Kidney (tissue), 14 donors: ENCODE measurements around the gene CD83. TPM values are rescaled to one million over a fixed set of nuclear protein-coding genes. Genes with fewer than 3 reads are reported as not detected.

Experiments used
- DNase-seq, 5 donors: peaks; one replicate each; pipeline ENCODE4 v3.0.0-alpha.2; 2013 to 2020
- FAIRE-seq: peaks from 2 replicates; lab custom pipeline; 2012; peaks lifted over from hg19 to GRCh38; lab: Jason Lieb, UNC
- H3K27ac ChIP-seq, 2 donors: one replicate each; pipeline ENCODE4 v1.7.0; 2013; ENCODE audit warnings: low read depth in 2 of 2, low read length in 2 of 2, inconsistent platforms in 1 of 2
- H3K27me3 ChIP-seq: one replicate; pipeline ENCODE4 v1.7.1; 2013; ENCODE audit warnings: low read length, inconsistent platforms; ENCODE audit not compliant: control insufficient read depth, insufficient read depth
- H3K36me3 ChIP-seq, 3 donors: one replicate each; pipeline versions ENCODE4 v1.7.0 to v1.7.1; 2013; ENCODE audit warnings: low read length in 3 of 3, control low read depth in 1 of 3, inconsistent platforms in 1 of 3; ENCODE audit not compliant: insufficient read depth in 3 of 3, control insufficient read depth in 2 of 3
- H3K4me1 ChIP-seq, 3 donors: one replicate each; pipeline versions ENCODE4 v1.7.0 to v1.7.1; 2013; ENCODE audit warnings: low read length in 3 of 3, inconsistent platforms in 1 of 3, low read depth in 1 of 3; ENCODE audit not compliant: control insufficient read depth in 2 of 3, insufficient read depth in 2 of 3
- H3K4me3 ChIP-seq, 3 donors: one replicate each; pipeline versions ENCODE4 v1.7.0 to v1.8.1; 2013; ENCODE audit warnings: low read length in 3 of 3, control low read depth in 1 of 3, inconsistent platforms in 1 of 3
- H3K9ac ChIP-seq, 3 donors: one replicate each; pipeline versions ENCODE4 v1.7.0 to v1.7.1; 2013; ENCODE audit warnings: low read length in 3 of 3, control low read depth in 1 of 3, inconsistent platforms in 1 of 3
- H3K9me3 ChIP-seq, 3 donors: one replicate each; pipeline versions ENCODE4 v1.7.0 to v1.7.1; 2013; ENCODE audit warnings: low read length in 3 of 3, control low read depth in 1 of 3, inconsistent platforms in 1 of 3; ENCODE audit not compliant: control insufficient read depth in 2 of 3, insufficient read depth in 1 of 3
- CTCF ChIP-seq: IDR thresholded peaks from 3 replicates; pipeline ENCODE4 v1.5.1; 2012; ENCODE audit warnings: mild to moderate bottlenecking, moderate library complexity, borderline replicate concordance; ENCODE audit not compliant: insufficient read depth; ENCODE audit errors: extremely low read depth
- intact Hi-C: fragments of 100-400 bp; cut with DNase I; formaldehyde crosslinking; loops from one replicate; pipeline ENCODE4 v1.11.1; 2022
- polyA plus RNA-seq: library from polyadenylated mRNA; stranded (reverse); fragments of 350-450 nt; fragmentation: Illumina TruSeq; extraction: RNeasy Lipid Tissue Mini Kit (QIAGEN cat#74804); gene quantifications from one replicate; pipeline ENCODE4 v1.2.3, GENCODE V29; 2014; ENCODE audit warnings: low read depth, low replicate concordance; ENCODE audit not compliant: insufficient read depth
- total RNA-seq: library from RNA; stranded (reverse); fragmentation: NEBNext Ultra II Directional; extraction: Animal tissue kit (Norgen Biotek cat#: 25700); gene quantifications from one replicate; pipeline ENCODE4 v1.2.1, GENCODE V29; 2021
- donor health status: control.
- donor health status: control.
- donor health status: control.
- donor health status: control.
- donor health status: control.
- donor health status: DM: yes; HTN: yes; CAD: no.
- donor health status: Normal renal cell carcinoma (clear cell type).

CD83 gene
- total and polyA plus RNA-seq, 2 donors from 2014 or later: 4.0 to 15.4 TPM

- DNase-seq (peak in 4 of 5 donors; percentile 78 to 92 (median 84)), FAIRE-seq (no peak)
- no peaks in the 10 kb centered on the region for H3K36me3 ChIP-seq
- intact Hi-C loops: no loop called here
- peak overlapping the region in 1 of 2 donors; percentile 58 for H3K27ac ChIP-seq
- TF ChIP-seq CTCF: peak; percentile 76
- H3K9ac ChIP-seq: peak overlapping the region in 1 of 3 donors; percentile 29
- H3K4me3 ChIP-seq: no peak overlapping the region
- no peaks in the 10 kb centered on the region for H3K9me3 ChIP-seq
- peaks cover 3 to 23% (median 7%) of the 10 kb centered on the region in 3 donors for H3K4me1 ChIP-seq
- H3K27me3 ChIP-seq: no peaks in the 10 kb centered on the region
Observed at GRCh38 chr6:14129575-14129974, 12.0 kb downstream of the CD83 start.

GRCh38 chr6:14130435-14131075 is 13.0 kb downstream of the CD83 start:
- Histone ChIP-seq H3K9me3 (no peaks in the 10 kb centered on the region), H3K9ac (no peak overlapping the region), H3K4me1 (peaks cover 5 to 23% (median 7%) of the 10 kb centered on the region in 3 donors), H3K4me3 (no peak overlapping the region), H3K36me3 (peaks cover 0 to 7% (median 0%) of the 10 kb centered on the region in 3 donors), H3K27me3 (no peaks in the 10 kb centered on the region), H3K27ac (no peak overlapping the region)
- no peak for FAIRE-seq
- TF ChIP-seq CTCF: no peak
- intact Hi-C loops: no loop called here
- peak in 3 of 5 donors; percentile 45 to 70 (median 65) for DNase-seq

- FAIRE-seq (no peak), DNase-seq (no peak)
- no peak for TF ChIP-seq CTCF
- Histone ChIP-seq H3K4me3 (no peak overlapping the region), H3K27ac (peak overlapping the region in 1 of 2 donors; percentile 55), H3K4me1 (peaks cover 5 to 23% (median 7%) of the 10 kb centered on the region in 3 donors), H3K9me3 (no peaks in the 10 kb centered on the region), H3K9ac (no peak overlapping the region), H3K36me3 (peaks cover 0 to 10% (median 0%) of the 10 kb centered on the region in 3 donors), H3K27me3 (no peaks in the 10 kb centered on the region)
- intact Hi-C loops: no loop called here
Observed at GRCh38 chr6:14131579-14131978, 14.0 kb downstream of the CD83 start.
